K562 (cell line): Measurements from ENCODE around the gene ST6GALNAC1. TPM values are rescaled to one million over a fixed set of nuclear protein-coding genes. Genes with fewer than 3 reads are reported as not detected.
A peak's percentile ranks its signal among the peaks of the same experiment; 100 is the strongest.

Experiments
- DPF2 ChIP-seq: fragments of 450-650 bp; IDR thresholded peaks from 2 replicates; pipeline ENCODE4 v1.6.1; 2016
- ERF ChIP-seq: fragments of 450-650 bp; formaldehyde crosslinking; IDR thresholded peaks from 2 replicates; pipeline ENCODE4 v1.4.0; 2020; ENCODE audit warnings: mild to moderate bottlenecking, mixed read lengths
- FOXJ2 ChIP-seq: fragments of 200-800 bp; sonication (Bioruptor generic); IDR thresholded peaks from 2 replicates; pipeline ENCODE4 v1.6.1; 2016; ENCODE audit warnings: missing genetic modification characterization, missing compliant biosample characterization
- FOXM1 ChIP-seq, 2 experiments: fragments of 450-650 bp in 1 of 2; sonication (generic) in 1 of 2; formaldehyde crosslinking in 1 of 2; IDR thresholded peaks; 2 replicates each; pipeline versions ENCODE4 v1.6.1 to v1.9.0; 2017 to 2022; ENCODE audit warnings: low read depth in 2 of 2, mild to moderate bottlenecking in 2 of 2, missing genetic modification reagents in 1 of 2, moderate library complexity in 1 of 2
- GABPB2 ChIP-seq: fragments of 250-450 bp; sonication (Bioruptor Pico); conservative IDR thresholded peaks from 2 replicates; pipeline ENCODE4 v1.5.1; 2021; ENCODE audit warnings: mild to moderate bottlenecking
- JUND ChIP-seq, 2 experiments: IDR thresholded peaks; 2 replicates in 1 of 2; 3 replicates in 1 of 2; pipeline ENCODE4 v1.6.1; 2011; ENCODE audit warnings: borderline replicate concordance in 2 of 2, low read depth in 2 of 2, low read length in 2 of 2, improper control_type of control experiment in 1 of 2, missing biosample characterization in 1 of 2, missing genetic modification characterization in 1 of 2, missing genetic modification reagents in 1 of 2
- POLR2B ChIP-seq: fragments of 450-650 bp; IDR thresholded peaks from 2 replicates; pipeline ENCODE4 v1.6.1; 2018; ENCODE audit warnings: low read depth; ENCODE audit not compliant: partially characterized antibody
- PPARD ChIP-seq: fragments of 250-450 bp; sonication (Bioruptor Pico); IDR thresholded peaks from 2 replicates; pipeline ENCODE4 v1.8.0; 2022; ENCODE audit warnings: inconsistent platforms, mild to moderate bottlenecking, moderate library complexity
- PURB ChIP-seq: sonication (generic); formaldehyde crosslinking; IDR thresholded peaks from 2 replicates; pipeline ENCODE4 v1.9.0; 2021; ENCODE audit warnings: low read depth, mild to moderate bottlenecking, missing genetic modification reagents
- RAD51 ChIP-seq: fragments of 450-650 bp; IDR thresholded peaks from 2 replicates; pipeline ENCODE4 v1.7.1; 2016; ENCODE audit warnings: low read depth, mild to moderate bottlenecking, borderline replicate concordance
- RBM25 ChIP-seq: fragments of 200-400 bp; formaldehyde crosslinking; IDR thresholded peaks from 2 replicates; pipeline ENCODE4 v1.6.1; 2018; ENCODE audit warnings: low read length, low read depth, moderate library complexity; ENCODE audit not compliant: severe bottlenecking
- TCF7L2 ChIP-seq: fragments of 150-350 bp; IDR thresholded peaks from 2 replicates; pipeline ENCODE4 v1.6.1; 2016; ENCODE audit warnings: low read depth, mild to moderate bottlenecking, low read length, moderate library complexity
- ZNF507 ChIP-seq: conservative IDR thresholded peaks from 2 replicates; pipeline ENCODE4 v1.6.1; 2017; ENCODE audit warnings: missing genetic modification characterization, missing compliant biosample characterization
- ZNF644 ChIP-seq: fragments of 200-800 bp; sonication (Bioruptor generic); IDR thresholded peaks from 2 replicates; pipeline ENCODE4 v1.6.1; 2016; ENCODE audit warnings: low read depth, missing genetic modification characterization, missing compliant biosample characterization
- ZNF707 ChIP-seq: fragments of 250-450 bp; sonication (Bioruptor Pico); conservative IDR thresholded peaks from 2 replicates; pipeline ENCODE4 v1.8.0; 2022; ENCODE audit warnings: inconsistent platforms, mild to moderate bottlenecking, moderate library complexity
- polyA plus RNA-seq, 8 experiments: library from polyadenylated mRNA; depleted of rRNA in 4 of 8; stranded (reverse) in 5 of 8; unstranded in 3 of 8; fragments of >200 nt; fragmentation: Nextera tagmentation in 2 of 8; fragmentation: Illumina TruSeq in 1 of 8; extraction: Ambion mirVana in 2 of 8; extraction: Trizol in 1 of 8; gene quantifications; 2 replicates each; pipeline versions ENCODE4 v1.2.1 to v1.2.3, GENCODE V29; 2011 to 2014; ENCODE audit warnings: inconsistent platforms in 1 of 8, missing spikeins in 1 of 8
- total RNA-seq, 7 experiments: library from RNA; depleted of rRNA in 6 of 7; stranded (reverse); fragments of >200 nt in 6 of 7; fragmentation: Illumina TruSeq in 2 of 7; extraction: Trizol in 2 of 7; gene quantifications; 2 replicates each; pipeline versions ENCODE4 v1.2.1 to v1.2.3, GENCODE V29; 2011 to 2021; ENCODE audit warnings: low replicate concordance in 1 of 7
- TF ChIP-seq, protein P1 (sequence below): fragments of 250-450 bp; sonication (Bioruptor Pico); IDR thresholded peaks from 2 replicates; pipeline ENCODE4 v1.5.0; 2021; ENCODE audit warnings: mild to moderate bottlenecking, moderate library complexity
- TF ChIP-seq, protein P2 (sequence below): IDR thresholded peaks from 2 replicates; pipeline ENCODE4 v1.6.1; 2014; ENCODE audit warnings: antibody characterized with exemption
- TF ChIP-seq, protein P3 (sequence below): fragments of 200-400 bp; formaldehyde crosslinking; IDR thresholded peaks from 2 replicates; pipeline ENCODE4 v1.6.1; 2017; ENCODE audit warnings: mild to moderate bottlenecking, low read depth, low read length, moderate library complexity
- TF ChIP-seq, protein P4 (sequence below): sonication (generic); formaldehyde crosslinking; IDR thresholded peaks from 2 replicates; pipeline ENCODE4 v1.8.0; 2022; ENCODE audit warnings: mild to moderate bottlenecking, missing genetic modification reagents

Gene ST6GALNAC1
- total and polyA plus RNA-seq, 9 of the 15 experiments (the other 6 are each of a cell fraction or from before 2014, with no cell fraction given) = 20.6 to 68.4 (median 50.5) TPM

DNA sequence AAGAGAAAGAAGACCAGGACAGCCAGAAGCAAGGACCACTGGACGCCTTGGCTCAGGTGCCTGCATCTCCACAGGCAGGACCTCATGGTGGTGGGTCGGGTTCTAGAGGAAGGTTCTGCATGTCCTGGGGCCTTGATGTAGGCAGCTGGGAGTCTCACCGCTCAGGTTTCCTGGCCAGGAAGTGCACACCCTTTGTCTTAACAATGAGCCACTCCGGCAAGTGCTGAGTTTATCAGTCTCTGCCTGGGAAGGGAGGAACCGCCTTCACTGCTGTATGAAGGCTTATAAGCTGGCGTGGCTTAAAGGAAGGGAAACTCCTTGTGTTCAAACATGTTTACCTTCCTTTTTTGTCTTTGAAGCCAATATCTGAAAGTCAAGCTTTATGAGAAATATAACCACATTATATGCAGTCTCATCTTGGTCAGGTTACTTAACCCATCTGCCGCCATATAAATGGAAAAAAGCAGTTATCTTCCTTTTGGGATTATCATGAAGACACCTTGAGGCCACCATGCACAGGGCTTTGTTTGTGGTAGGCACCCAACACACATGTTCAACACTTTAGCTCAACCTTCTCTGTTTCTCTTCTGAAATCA lies at the start of gene ST6GALNAC1 (continued):
- TF ChIP-seq, protein P1, sequence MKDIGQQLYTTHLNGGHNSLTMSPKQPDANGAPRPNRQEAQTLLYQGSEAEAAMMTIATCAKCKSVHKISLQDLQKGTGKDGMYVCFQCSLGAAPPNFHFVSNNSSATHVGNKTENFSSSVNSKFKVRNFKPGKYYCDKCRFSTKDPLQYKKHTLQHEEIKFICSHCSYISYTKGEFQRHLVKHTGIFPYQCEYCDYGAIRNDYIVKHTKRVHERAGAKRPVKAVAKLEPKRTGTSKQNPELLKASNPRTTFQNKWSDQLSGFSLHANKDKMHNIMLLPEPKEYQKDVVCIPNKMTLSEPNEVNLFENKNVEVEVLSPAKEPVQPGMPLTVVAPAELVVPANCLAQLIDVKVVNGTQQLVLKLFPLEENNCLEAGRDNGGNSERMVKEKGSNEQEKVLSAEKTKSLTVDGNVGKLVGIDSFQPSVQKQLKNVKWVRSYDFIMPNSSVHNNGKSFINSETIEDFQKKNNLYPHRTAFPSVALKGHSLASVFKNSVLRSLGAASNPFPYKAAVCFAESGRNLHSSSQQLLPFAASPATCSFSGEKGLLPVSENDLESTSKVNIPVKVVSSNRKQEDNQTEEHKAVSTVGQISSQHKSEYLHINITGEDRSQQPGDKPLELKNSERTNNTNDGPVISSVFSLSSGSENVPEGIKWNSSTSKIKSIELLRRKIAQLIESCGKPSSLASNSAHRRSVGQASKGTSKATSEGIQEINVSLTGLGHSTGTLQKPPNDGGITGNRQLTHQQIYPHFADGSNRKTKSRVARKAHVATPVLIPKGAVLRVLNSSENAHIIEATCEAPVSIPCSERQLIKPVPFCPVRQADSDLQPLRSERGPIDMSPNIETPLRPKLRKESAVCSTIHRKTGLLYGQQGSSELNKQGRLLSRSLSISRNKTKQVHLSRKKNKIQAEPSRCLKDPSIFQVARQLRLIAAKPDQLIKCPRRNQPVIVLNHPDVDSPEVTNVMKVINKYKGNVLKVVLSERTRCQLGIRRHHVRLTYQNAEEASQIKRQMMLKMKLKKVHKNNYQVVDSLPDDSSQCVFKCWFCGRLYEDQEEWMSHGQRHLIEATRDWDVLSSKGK (CRISPR knock-in tag) = no peak
- TF ChIP-seq, protein P2, sequence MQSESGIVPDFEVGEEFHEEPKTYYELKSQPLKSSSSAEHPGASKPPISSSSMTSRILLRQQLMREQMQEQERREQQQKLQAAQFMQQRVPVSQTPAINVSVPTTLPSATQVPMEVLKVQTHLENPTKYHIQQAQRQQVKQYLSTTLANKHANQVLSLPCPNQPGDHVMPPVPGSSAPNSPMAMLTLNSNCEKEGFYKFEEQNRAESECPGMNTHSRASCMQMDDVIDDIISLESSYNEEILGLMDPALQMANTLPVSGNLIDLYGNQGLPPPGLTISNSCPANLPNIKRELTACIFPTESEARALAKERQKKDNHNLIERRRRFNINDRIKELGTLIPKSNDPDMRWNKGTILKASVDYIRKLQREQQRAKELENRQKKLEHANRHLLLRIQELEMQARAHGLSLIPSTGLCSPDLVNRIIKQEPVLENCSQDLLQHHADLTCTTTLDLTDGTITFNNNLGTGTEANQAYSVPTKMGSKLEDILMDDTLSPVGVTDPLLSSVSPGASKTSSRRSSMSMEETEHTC = no peak
- TF ChIP-seq ZNF507 = no peak
- TF ChIP-seq TCF7L2 = no peak; the same call in 1 of the 2 replicates
- 0 out of 2 replicates have a peak, but pooled peaks have one; percentile 57 for TF ChIP-seq FOXJ2
- TF ChIP-seq JUND (IDR thresholded peaks at IDR 0.05; ENCODE audit: borderline replicate concordance, low read depth, low read length) = peak; percentile 59
- TF ChIP-seq JUND (tag; IDR thresholded peaks at IDR 0.05; ENCODE audit: borderline replicate concordance, low read depth, low read length) = peak; percentile 36; the same call in 1 of the 3 replicates
- no peak for TF ChIP-seq RAD51
- no peak for TF ChIP-seq PPARD (CRISPR knock-in tag)
- peak; percentile 93 for TF ChIP-seq POLR2B
- no peak for TF ChIP-seq PURB
- peak; percentile 79; the same call in 1 of the 2 replicates for TF ChIP-seq DPF2
- TF ChIP-seq GABPB2 (CRISPR knock-in tag) = no peak
- TF ChIP-seq ZNF644 (tag) = no peak; the same call in 1 of the 2 replicates
- no peak for TF ChIP-seq RBM25
- TF ChIP-seq, protein P3, sequence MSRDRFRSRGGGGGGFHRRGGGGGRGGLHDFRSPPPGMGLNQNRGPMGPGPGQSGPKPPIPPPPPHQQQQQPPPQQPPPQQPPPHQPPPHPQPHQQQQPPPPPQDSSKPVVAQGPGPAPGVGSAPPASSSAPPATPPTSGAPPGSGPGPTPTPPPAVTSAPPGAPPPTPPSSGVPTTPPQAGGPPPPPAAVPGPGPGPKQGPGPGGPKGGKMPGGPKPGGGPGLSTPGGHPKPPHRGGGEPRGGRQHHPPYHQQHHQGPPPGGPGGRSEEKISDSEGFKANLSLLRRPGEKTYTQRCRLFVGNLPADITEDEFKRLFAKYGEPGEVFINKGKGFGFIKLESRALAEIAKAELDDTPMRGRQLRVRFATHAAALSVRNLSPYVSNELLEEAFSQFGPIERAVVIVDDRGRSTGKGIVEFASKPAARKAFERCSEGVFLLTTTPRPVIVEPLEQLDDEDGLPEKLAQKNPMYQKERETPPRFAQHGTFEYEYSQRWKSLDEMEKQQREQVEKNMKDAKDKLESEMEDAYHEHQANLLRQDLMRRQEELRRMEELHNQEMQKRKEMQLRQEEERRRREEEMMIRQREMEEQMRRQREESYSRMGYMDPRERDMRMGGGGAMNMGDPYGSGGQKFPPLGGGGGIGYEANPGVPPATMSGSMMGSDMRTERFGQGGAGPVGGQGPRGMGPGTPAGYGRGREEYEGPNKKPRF = no peak
- no peak for TF ChIP-seq ZNF707 (CRISPR knock-in tag)
- no peak; the same call in 1 of the 2 replicates for TF ChIP-seq FOXM1 (IDR thresholded peaks at IDR 0.05; ENCODE audit: low read depth)
- no peak for TF ChIP-seq FOXM1 (CRISPR knock-in tag; IDR thresholded peaks at IDR 0.05; ENCODE audit: low read depth)
- peak; percentile 33; the same call in 1 of the 2 replicates for TF ChIP-seq ERF (CRISPR knock-in tag)
- TF ChIP-seq, protein P4, sequence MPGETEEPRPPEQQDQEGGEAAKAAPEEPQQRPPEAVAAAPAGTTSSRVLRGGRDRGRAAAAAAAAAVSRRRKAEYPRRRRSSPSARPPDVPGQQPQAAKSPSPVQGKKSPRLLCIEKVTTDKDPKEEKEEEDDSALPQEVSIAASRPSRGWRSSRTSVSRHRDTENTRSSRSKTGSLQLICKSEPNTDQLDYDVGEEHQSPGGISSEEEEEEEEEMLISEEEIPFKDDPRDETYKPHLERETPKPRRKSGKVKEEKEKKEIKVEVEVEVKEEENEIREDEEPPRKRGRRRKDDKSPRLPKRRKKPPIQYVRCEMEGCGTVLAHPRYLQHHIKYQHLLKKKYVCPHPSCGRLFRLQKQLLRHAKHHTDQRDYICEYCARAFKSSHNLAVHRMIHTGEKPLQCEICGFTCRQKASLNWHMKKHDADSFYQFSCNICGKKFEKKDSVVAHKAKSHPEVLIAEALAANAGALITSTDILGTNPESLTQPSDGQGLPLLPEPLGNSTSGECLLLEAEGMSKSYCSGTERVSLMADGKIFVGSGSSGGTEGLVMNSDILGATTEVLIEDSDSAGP (CRISPR knock-in tag) = no peak
